Liver (tissue), 9 donors: Measurements from ENCODE around the gene SIRPA. TPM values are rescaled to one million over a fixed set of nuclear protein-coding genes. Genes with fewer than 3 reads are reported as not detected.

Experiments
- DNase-seq: peaks from one replicate; pipeline ENCODE4 v3.0.0-alpha.2; 2017; ENCODE audit warnings: low spot score
- H3K27ac ChIP-seq, 2 donors: one replicate each; pipeline ENCODE4 v1.7.0; 2013; ENCODE audit warnings: inconsistent platforms in 2 of 2, low read length in 2 of 2, control low read depth in 1 of 2, low read depth in 1 of 2, mild to moderate bottlenecking in 1 of 2
- H3K27me3 ChIP-seq, 4 donors: one replicate each; pipeline versions ENCODE4 v1.6.1 to v1.7.0; 2013; ENCODE audit warnings: low read length in 3 of 4, inconsistent platforms in 1 of 4, mild to moderate bottlenecking in 1 of 4, moderate library complexity in 1 of 4; ENCODE audit not compliant: control insufficient read depth in 4 of 4, insufficient read depth in 4 of 4
- H3K36me3 ChIP-seq, 4 donors: one replicate each; pipeline versions ENCODE4 v1.6.1 to v1.7.0; 2013; ENCODE audit warnings: low read length in 3 of 4, mild to moderate bottlenecking in 3 of 4, low read depth in 1 of 4, moderate library complexity in 1 of 4; ENCODE audit not compliant: control insufficient read depth in 4 of 4, insufficient read depth in 3 of 4
- H3K4me1 ChIP-seq, 4 donors: one replicate each; pipeline versions ENCODE4 v1.6.1 to v1.7.0; 2013; ENCODE audit warnings: low read length in 3 of 4, mild to moderate bottlenecking in 3 of 4, moderate library complexity in 1 of 4; ENCODE audit not compliant: control insufficient read depth in 4 of 4, insufficient read depth in 4 of 4
- H3K4me3 ChIP-seq, 3 donors: one replicate each; pipeline versions ENCODE4 v1.6.1 to v1.7.0; 2013; ENCODE audit warnings: low read length in 3 of 3, control low read depth in 1 of 3, low read depth in 1 of 3, mild to moderate bottlenecking in 1 of 3
- H3K9ac ChIP-seq, 2 donors: one replicate each; pipeline ENCODE4 v1.7.0; 2013; ENCODE audit warnings: low read length in 2 of 2, mild to moderate bottlenecking in 2 of 2, moderate library complexity in 2 of 2, control low read depth in 1 of 2, low read depth in 1 of 2
- H3K9me3 ChIP-seq, 4 donors: one replicate each; pipeline versions ENCODE4 v1.6.1 to v1.7.0; 2013; ENCODE audit warnings: low read length in 3 of 4; ENCODE audit not compliant: control insufficient read depth in 4 of 4
- EGR1 ChIP-seq, 2 donors: IDR thresholded peaks; 2 replicates each; pipeline ENCODE4 v1.6.1; 2016 to 2018; ENCODE audit warnings: antibody characterized with exemption in 2 of 2, low read depth in 2 of 2
- FOXA1 ChIP-seq: IDR thresholded peaks from 2 replicates; pipeline ENCODE4 v1.6.1; 2016; ENCODE audit warnings: antibody characterized with exemption
- FOXA2 ChIP-seq: IDR thresholded peaks from 2 replicates; pipeline ENCODE4 v1.6.1; 2016; ENCODE audit warnings: antibody characterized with exemption
- GABPA ChIP-seq, 2 donors: IDR thresholded peaks in 1 of 2; conservative IDR thresholded peaks in 1 of 2; 2 replicates each; pipeline ENCODE4 v1.6.1; 2016; ENCODE audit warnings: antibody characterized with exemption in 2 of 2, mild to moderate bottlenecking in 1 of 2, moderate library complexity in 1 of 2
- HNF4A ChIP-seq, 2 donors: conservative IDR thresholded peaks; 2 replicates each; pipeline ENCODE4 v1.6.1; 2016; ENCODE audit warnings: antibody characterized with exemption in 2 of 2, mild to moderate bottlenecking in 2 of 2
- HNF4G ChIP-seq: IDR thresholded peaks from 2 replicates; pipeline ENCODE4 v1.6.1; 2016; ENCODE audit warnings: antibody characterized with exemption
- JUND ChIP-seq, 2 donors: IDR thresholded peaks; 2 replicates each; pipeline ENCODE4 v1.6.1; 2016; ENCODE audit warnings: antibody characterized with exemption in 2 of 2
- NR2F2 ChIP-seq: IDR thresholded peaks from 2 replicates; pipeline ENCODE4 v1.6.1; 2016; ENCODE audit warnings: antibody characterized with exemption
- RAD21 ChIP-seq, 2 donors: IDR thresholded peaks; 2 replicates each; pipeline ENCODE4 v1.6.1; 2016; ENCODE audit warnings: antibody characterized with exemption in 2 of 2, mild to moderate bottlenecking in 2 of 2
- RXRA ChIP-seq, 2 donors: IDR thresholded peaks; 2 replicates each; pipeline ENCODE4 v1.6.1; 2017 to 2018; ENCODE audit warnings: antibody characterized with exemption in 2 of 2, mild to moderate bottlenecking in 1 of 2
- SP1 ChIP-seq: IDR thresholded peaks from 2 replicates; pipeline ENCODE4 v1.6.1; 2018; ENCODE audit warnings: antibody characterized with exemption, mild to moderate bottlenecking
- TAF1 ChIP-seq: conservative IDR thresholded peaks from 2 replicates; pipeline ENCODE4 v1.6.1; 2016; ENCODE audit warnings: antibody characterized with exemption, mild to moderate bottlenecking
- YY1 ChIP-seq: IDR thresholded peaks from 2 replicates; pipeline ENCODE4 v1.6.1; 2016; ENCODE audit warnings: antibody characterized with exemption, mild to moderate bottlenecking
- whole genome bisulfite sequencing: extraction: QIAGEN DNeasy Blood & Tissue Kit; methylation state at CpG from one replicate; pipeline ENCODE4 v1.1.7; 2013; 5-methylcytosine and 5-hydroxymethylcytosine counted together
- polyA plus RNA-seq, 2 donors: library from polyadenylated mRNA; stranded (reverse) in 1 of 2; unstranded in 1 of 2; fragments of 200-250 nt in 1 of 2; fragments of >200 nt in 1 of 2; fragmentation: Nextera tagmentation in 1 of 2; extraction: Ambion mirVana in 1 of 2; gene quantifications; one replicate each; pipeline versions ENCODE4 v1.2.1 to v1.2.3, GENCODE V29; 2013 to 2015
- total RNA-seq, 2 donors: library from RNA; depleted of rRNA; stranded (reverse); fragments of >200 nt; gene quantifications; one replicate each; pipeline ENCODE4 v1.2.3, GENCODE V29; 2014
- TF ChIP-seq, protein P1 (sequence below): IDR thresholded peaks from 2 replicates; pipeline ENCODE4 v1.6.1; 2016; ENCODE audit warnings: antibody characterized with exemption, mild to moderate bottlenecking
- TF ChIP-seq, protein P2 (sequence below): IDR thresholded peaks from 2 replicates; pipeline ENCODE4 v1.6.1; 2016; ENCODE audit warnings: antibody characterized with exemption
- TF ChIP-seq, protein P3 (sequence below): IDR thresholded peaks from 2 replicates; pipeline ENCODE4 v1.6.1; 2016; ENCODE audit warnings: antibody characterized with exemption
- TF ChIP-seq, protein P4 (sequence below): fragments of 150-350 bp; IDR thresholded peaks from 2 replicates; pipeline ENCODE4 v1.5.1; 2017; ENCODE audit warnings: improper control_type of control experiment, low read depth, low read length; ENCODE audit not compliant: missing input control
- donor health status: healthy.
- donor health status: healthy.
- donor health status: healthy.
- donor health status: healthy.
- donor health status: healthy.

The SIRPA gene
- total and polyA plus RNA-seq, 4 donors, result 5.4 to 47.5 (median 23.2) TPM

DNA sequence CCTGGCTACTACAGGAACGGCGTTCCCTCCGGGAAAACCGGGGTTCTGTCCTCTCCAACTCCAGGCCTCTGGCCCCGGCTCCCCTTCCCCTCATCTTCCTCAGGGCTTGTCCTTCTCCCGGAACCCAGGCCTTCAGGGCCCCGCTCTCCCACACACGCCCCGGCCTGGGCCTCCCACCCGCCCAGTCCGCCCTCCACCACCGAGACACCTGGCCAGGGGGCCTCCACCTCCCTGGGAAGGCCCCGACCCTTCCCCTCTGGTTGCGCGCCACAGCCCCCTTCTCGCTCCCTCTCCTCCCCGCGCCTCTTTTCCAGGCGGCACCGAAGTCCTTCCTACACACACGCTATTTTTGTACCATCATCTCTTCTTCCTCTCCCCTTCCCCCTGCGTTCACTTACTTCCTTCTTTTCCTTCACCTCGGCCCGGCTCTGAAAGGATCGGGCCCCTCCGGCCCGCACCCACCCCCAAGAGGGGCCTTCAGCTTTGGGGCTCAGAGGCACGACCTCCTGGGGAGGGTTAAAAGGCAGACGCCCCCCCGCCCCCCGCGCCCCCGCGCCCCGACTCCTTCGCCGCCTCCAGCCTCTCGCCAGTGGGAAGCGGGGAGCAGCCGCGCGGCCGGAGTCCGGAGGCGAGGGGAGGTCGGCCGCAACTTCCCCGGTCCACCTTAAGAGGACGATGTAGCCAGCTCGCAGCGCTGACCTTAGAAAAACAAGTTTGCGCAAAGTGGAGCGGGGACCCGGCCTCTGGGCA, 1.3 kb upstream of the SIRPA start:
- Histone ChIP-seq H3K36me3 (no peaks in the 10 kb centered on the region), H3K9me3 (no peaks in the 10 kb centered on the region), H3K27ac (peak overlapping the region; percentile 81 to 87), H3K27me3 (no peaks in the 10 kb centered on the region), H3K4me3 (peak overlapping the region; percentile 42 to 88 (median 53)), H3K9ac (peak overlapping the region in 1 of 2 donors; percentile 30), H3K4me1 (peaks cover 13 to 58% (median 34%) of the 10 kb centered on the region in 4 donors)
- 30% methylated on average over 54 of the region's 54 CpGs for WGBS
- no peak for DNase-seq
- no peak for TF ChIP-seq EGR1 (IDR thresholded peaks at IDR 0.05; ENCODE audit: low read depth in 2 of 2)
- TF ChIP-seq, protein P1, sequence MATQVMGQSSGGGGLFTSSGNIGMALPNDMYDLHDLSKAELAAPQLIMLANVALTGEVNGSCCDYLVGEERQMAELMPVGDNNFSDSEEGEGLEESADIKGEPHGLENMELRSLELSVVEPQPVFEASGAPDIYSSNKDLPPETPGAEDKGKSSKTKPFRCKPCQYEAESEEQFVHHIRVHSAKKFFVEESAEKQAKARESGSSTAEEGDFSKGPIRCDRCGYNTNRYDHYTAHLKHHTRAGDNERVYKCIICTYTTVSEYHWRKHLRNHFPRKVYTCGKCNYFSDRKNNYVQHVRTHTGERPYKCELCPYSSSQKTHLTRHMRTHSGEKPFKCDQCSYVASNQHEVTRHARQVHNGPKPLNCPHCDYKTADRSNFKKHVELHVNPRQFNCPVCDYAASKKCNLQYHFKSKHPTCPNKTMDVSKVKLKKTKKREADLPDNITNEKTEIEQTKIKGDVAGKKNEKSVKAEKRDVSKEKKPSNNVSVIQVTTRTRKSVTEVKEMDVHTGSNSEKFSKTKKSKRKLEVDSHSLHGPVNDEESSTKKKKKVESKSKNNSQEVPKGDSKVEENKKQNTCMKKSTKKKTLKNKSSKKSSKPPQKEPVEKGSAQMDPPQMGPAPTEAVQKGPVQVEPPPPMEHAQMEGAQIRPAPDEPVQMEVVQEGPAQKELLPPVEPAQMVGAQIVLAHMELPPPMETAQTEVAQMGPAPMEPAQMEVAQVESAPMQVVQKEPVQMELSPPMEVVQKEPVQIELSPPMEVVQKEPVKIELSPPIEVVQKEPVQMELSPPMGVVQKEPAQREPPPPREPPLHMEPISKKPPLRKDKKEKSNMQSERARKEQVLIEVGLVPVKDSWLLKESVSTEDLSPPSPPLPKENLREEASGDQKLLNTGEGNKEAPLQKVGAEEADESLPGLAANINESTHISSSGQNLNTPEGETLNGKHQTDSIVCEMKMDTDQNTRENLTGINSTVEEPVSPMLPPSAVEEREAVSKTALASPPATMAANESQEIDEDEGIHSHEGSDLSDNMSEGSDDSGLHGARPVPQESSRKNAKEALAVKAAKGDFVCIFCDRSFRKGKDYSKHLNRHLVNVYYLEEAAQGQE, result no peak
- peak in 1 of 2 donors; percentile 50 for TF ChIP-seq RXRA (IDR thresholded peaks at IDR 0.05)
- TF ChIP-seq GABPA (IDR thresholded peaks at IDR 0.05 in 1 of 2, conservative IDR thresholded peaks at IDR 0.05 in 1 of 2), result no peak
- TF ChIP-seq NR2F2, result no peak
- no peak for TF ChIP-seq FOXA2
- TF ChIP-seq YY1, result peak; percentile 31
- TF ChIP-seq FOXA1, result no peak
- TF ChIP-seq TAF1, result peak; percentile 61

DNA sequence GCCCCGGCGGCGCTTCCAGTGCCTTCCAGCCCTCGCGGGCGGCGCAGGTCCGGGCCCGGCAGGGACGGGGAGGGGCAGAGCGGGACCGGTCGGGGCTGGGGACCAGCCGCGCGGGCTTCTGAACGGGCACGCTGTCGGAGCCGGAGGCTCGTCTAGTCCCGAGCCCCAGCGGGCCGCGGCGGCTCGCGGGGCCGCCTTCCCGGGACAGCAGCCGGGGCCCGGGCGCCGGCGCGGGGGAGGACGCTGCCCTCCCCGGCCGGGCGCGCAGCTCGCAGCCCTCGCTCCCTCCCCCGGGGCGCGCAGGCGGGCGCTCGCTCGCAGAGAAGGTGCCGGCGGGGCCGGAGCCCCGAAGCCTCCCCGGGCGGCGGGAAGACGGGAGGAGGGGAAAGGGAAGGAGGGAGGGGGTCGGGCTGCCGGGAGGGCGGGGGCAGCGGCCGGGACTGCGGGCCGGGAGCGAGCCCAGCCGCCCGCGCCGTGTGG, 696 bp upstream of the SIRPA start:
- no peaks in the 10 kb centered on the region for H3K27me3 ChIP-seq
- whole genome bisulfite sequencing, result under 1% methylated on average over 70 of the region's 70 CpGs
- peak overlapping the region in 1 of 2 donors; percentile 30 for H3K9ac ChIP-seq
- peak overlapping the region; percentile 81 to 87 for H3K27ac ChIP-seq
- DNase-seq, result peak; percentile 46
- peak overlapping the region; percentile 42 to 88 (median 53) for H3K4me3 ChIP-seq
- H3K4me1 ChIP-seq, result peaks cover 15 to 52% (median 30%) of the 10 kb centered on the region in 4 donors
- no peak for TF ChIP-seq TAF1
- no peak for TF ChIP-seq FOXA1
- TF ChIP-seq, protein P2, sequence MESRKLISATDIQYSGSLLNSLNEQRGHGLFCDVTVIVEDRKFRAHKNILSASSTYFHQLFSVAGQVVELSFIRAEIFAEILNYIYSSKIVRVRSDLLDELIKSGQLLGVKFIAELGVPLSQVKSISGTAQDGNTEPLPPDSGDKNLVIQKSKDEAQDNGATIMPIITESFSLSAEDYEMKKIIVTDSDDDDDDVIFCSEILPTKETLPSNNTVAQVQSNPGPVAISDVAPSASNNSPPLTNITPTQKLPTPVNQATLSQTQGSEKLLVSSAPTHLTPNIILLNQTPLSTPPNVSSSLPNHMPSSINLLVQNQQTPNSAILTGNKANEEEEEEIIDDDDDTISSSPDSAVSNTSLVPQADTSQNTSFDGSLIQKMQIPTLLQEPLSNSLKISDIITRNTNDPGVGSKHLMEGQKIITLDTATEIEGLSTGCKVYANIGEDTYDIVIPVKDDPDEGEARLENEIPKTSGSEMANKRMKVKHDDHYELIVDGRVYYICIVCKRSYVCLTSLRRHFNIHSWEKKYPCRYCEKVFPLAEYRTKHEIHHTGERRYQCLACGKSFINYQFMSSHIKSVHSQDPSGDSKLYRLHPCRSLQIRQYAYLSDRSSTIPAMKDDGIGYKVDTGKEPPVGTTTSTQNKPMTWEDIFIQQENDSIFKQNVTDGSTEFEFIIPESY, result no peak
- TF ChIP-seq, protein P1, result no peak
- TF ChIP-seq HNF4A (conservative IDR thresholded peaks at IDR 0.05), result no peak
- TF ChIP-seq RAD21 (IDR thresholded peaks at IDR 0.05), result peak in 1 of 2 donors; percentile 37
- no peak for TF ChIP-seq YY1
- TF ChIP-seq, protein P3, sequence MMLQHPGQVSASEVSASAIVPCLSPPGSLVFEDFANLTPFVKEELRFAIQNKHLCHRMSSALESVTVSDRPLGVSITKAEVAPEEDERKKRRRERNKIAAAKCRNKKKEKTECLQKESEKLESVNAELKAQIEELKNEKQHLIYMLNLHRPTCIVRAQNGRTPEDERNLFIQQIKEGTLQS, result no peak
- TF ChIP-seq FOXA2, result no peak
- TF ChIP-seq HNF4G, result no peak
- no peak for TF ChIP-seq NR2F2
- no peak for TF ChIP-seq EGR1 (IDR thresholded peaks at IDR 0.05; ENCODE audit: low read depth in 2 of 2)
- TF ChIP-seq SP1, result peak; percentile 17
- TF ChIP-seq, protein P4, sequence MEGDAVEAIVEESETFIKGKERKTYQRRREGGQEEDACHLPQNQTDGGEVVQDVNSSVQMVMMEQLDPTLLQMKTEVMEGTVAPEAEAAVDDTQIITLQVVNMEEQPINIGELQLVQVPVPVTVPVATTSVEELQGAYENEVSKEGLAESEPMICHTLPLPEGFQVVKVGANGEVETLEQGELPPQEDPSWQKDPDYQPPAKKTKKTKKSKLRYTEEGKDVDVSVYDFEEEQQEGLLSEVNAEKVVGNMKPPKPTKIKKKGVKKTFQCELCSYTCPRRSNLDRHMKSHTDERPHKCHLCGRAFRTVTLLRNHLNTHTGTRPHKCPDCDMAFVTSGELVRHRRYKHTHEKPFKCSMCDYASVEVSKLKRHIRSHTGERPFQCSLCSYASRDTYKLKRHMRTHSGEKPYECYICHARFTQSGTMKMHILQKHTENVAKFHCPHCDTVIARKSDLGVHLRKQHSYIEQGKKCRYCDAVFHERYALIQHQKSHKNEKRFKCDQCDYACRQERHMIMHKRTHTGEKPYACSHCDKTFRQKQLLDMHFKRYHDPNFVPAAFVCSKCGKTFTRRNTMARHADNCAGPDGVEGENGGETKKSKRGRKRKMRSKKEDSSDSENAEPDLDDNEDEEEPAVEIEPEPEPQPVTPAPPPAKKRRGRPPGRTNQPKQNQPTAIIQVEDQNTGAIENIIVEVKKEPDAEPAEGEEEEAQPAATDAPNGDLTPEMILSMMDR, result no peak
- TF ChIP-seq JUND (IDR thresholded peaks at IDR 0.05), result no peak
- TF ChIP-seq RXRA (IDR thresholded peaks at IDR 0.05), result no peak
- no peaks in the 10 kb centered on the region for H3K36me3 ChIP-seq
- no peaks in the 10 kb centered on the region for H3K9me3 ChIP-seq
